SH-SY5Y (cell line): Measurements from ENCODE around the gene BFSP2.

Source experiments
- GATA2 ChIP-seq: IDR thresholded peaks from 2 replicates; pipeline ENCODE4 v1.6.1; 2011; ENCODE audit warnings: mild to moderate bottlenecking, low read depth, low read length
- GATA3 ChIP-seq: IDR thresholded peaks from 2 replicates; pipeline ENCODE4 v1.6.1; 2011; ENCODE audit warnings: low read depth, mild to moderate bottlenecking, low read length, moderate library complexity

DNA sequence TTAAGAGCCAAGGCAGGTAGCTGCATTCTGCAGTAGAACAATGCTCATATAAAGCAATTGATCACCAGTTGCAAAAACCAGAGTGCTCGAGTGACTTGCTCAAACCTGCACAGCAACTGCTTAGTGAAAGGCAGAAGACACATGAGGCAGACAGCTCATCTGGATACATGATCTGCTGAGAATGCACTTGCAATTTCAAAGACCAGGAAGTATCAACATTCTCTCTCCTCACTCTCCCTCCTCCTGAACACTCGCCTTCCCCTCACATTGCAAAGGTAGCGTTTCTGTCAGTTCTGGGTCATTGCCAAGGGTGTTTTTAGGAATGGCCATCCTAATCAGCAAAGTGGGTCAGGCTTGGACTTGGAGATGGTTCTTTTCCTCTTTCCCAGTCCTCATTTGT is 61.0 kb downstream of the BFSP2 start:
- TF ChIP-seq GATA2 (no peak), GATA3 (no peak)
